K562 (cell line): ENCODE results near the gene CERS1. TPM values are rescaled to one million over a fixed set of nuclear protein-coding genes. Genes with fewer than 3 reads are reported as not detected.

ENCODE experiments used
- NEUROD1 ChIP-seq: fragments of 150-350 bp; IDR thresholded peaks from 2 replicates; pipeline ENCODE4 v1.6.1; 2014; ENCODE audit warnings: borderline replicate concordance, low read length, low read depth; ENCODE audit not compliant: partially characterized antibody
- ZBTB40 ChIP-seq, 2 experiments: fragments of 450-650 bp in 1 of 2; sonication (generic) in 1 of 2; formaldehyde crosslinking in 1 of 2; IDR thresholded peaks; 2 replicates each; pipeline versions ENCODE4 v1.7.1 to v1.9.0; 2016 to 2022; ENCODE audit warnings: inconsistent platforms in 1 of 2, mild to moderate bottlenecking in 1 of 2, missing genetic modification reagents in 1 of 2
- polyA plus RNA-seq, 8 experiments: library from polyadenylated mRNA; depleted of rRNA in 4 of 8; stranded (reverse) in 5 of 8; unstranded in 3 of 8; fragments of >200 nt; fragmentation: Nextera tagmentation in 2 of 8; fragmentation: Illumina TruSeq in 1 of 8; extraction: Ambion mirVana in 2 of 8; extraction: Trizol in 1 of 8; gene quantifications; 2 replicates each; pipeline versions ENCODE4 v1.2.1 to v1.2.3, GENCODE V29; 2011 to 2014; ENCODE audit warnings: inconsistent platforms in 1 of 8, missing spikeins in 1 of 8
- total RNA-seq, 7 experiments: library from RNA; depleted of rRNA in 6 of 7; stranded (reverse); fragments of >200 nt in 6 of 7; fragmentation: Illumina TruSeq in 2 of 7; extraction: Trizol in 2 of 7; gene quantifications; 2 replicates each; pipeline versions ENCODE4 v1.2.1 to v1.2.3, GENCODE V29; 2011 to 2021; ENCODE audit warnings: low replicate concordance in 1 of 7

Gene CERS1
- total and polyA plus RNA-seq, 9 of the 15 experiments (the other 6 are each of a cell fraction or from before 2014, with no cell fraction given) = 0.33 to 1.5 (median 0.86) TPM; not detected in 2

- no peak for TF ChIP-seq ZBTB40 (IDR thresholded peaks at IDR 0.05)
- TF ChIP-seq ZBTB40 (CRISPR knock-in tag; IDR thresholded peaks at IDR 0.05) = no peak
- TF ChIP-seq NEUROD1 = no peak
Measured at GRCh38 chr19:18886972-18887371, 9.0 kb downstream of the CERS1 start (continued).
